ENCODE results near the gene KANK4.

The KANK4 gene

GRCh38 chr1:62307895-62308492 lies 11.2 kb downstream of the KANK4 start:
- no peak for TF ChIP-seq CTCF (conservative IDR thresholded peaks at IDR 0.05; ENCODE audit: low read depth, low read length)
- H3K4me3 ChIP-seq (ENCODE audit: low read depth, low read length), result no peak overlapping the region
- DNase-seq (ENCODE audit: low read depth), result no peak

GRCh38 chr1:62307446-62307845 lies 11.8 kb downstream of the KANK4 start:
- no peak overlapping the region for H3K4me3 ChIP-seq (ENCODE audit: low read depth, low read length)
- no peak for TF ChIP-seq CTCF (conservative IDR thresholded peaks at IDR 0.05; ENCODE audit: low read depth, low read length)
- DNase-seq (ENCODE audit: low read depth), result no peak

DNA sequence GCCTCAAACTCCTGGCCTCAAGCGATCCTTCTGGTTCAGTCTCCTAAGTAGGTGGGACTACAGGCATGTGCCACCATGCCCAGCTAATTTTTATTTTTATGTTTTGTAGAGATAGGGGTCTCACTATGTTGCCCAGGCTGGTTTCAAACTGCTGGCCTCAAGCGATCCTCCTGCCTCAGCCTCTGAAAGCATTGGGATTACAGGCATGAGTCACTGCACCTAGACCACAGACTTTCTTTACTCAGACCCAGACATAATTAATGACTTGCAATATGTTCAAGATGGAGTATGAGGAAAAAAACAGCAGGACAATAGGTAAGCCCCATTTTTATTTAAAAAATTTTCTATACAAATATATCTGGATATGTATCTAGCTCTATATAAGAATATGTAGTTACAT lies 13.2 kb downstream of the KANK4 start:
- no peak for DNase-seq (ENCODE audit: low read depth)

DNA sequence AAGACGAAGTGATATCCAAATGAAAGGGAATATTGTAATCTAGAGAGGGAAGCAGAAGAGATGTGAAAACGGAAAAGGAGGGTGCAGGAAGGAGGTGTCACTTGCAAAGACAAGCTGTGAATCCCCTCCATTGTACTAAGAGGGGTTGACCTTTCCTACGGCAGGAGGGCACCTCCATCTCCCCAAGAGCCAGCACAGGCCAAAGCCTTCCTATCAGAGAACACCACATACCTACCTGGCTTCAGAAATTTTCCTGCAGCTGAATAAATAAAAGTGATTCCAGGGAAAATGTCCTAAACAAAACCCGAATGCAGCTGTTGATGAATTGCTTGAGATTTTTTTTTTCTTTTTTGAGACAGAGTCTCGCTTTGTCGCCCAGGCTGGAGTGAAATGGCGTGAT lies 14.3 kb downstream of the KANK4 start:
- no peak for TF ChIP-seq CTCF (conservative IDR thresholded peaks at IDR 0.05; ENCODE audit: low read depth, low read length)
- DNase-seq (ENCODE audit: low read depth), result no peak
- no peak overlapping the region for H3K4me3 ChIP-seq (ENCODE audit: low read depth, low read length)

More for the DNA sequence above, 13.2 kb downstream of the KANK4 start:
- no peak for TF ChIP-seq CTCF (conservative IDR thresholded peaks at IDR 0.05; ENCODE audit: low read depth, low read length)
- H3K4me3 ChIP-seq (ENCODE audit: low read depth, low read length), result no peak overlapping the region

- no peak for DNase-seq (ENCODE audit: low read depth)
- no peak overlapping the region for H3K4me3 ChIP-seq (ENCODE audit: low read depth, low read length)
- no peak for TF ChIP-seq CTCF (conservative IDR thresholded peaks at IDR 0.05; ENCODE audit: low read depth, low read length)
Measured at GRCh38 chr1:62304515-62304914, 14.7 kb downstream of the KANK4 start.

DNA sequence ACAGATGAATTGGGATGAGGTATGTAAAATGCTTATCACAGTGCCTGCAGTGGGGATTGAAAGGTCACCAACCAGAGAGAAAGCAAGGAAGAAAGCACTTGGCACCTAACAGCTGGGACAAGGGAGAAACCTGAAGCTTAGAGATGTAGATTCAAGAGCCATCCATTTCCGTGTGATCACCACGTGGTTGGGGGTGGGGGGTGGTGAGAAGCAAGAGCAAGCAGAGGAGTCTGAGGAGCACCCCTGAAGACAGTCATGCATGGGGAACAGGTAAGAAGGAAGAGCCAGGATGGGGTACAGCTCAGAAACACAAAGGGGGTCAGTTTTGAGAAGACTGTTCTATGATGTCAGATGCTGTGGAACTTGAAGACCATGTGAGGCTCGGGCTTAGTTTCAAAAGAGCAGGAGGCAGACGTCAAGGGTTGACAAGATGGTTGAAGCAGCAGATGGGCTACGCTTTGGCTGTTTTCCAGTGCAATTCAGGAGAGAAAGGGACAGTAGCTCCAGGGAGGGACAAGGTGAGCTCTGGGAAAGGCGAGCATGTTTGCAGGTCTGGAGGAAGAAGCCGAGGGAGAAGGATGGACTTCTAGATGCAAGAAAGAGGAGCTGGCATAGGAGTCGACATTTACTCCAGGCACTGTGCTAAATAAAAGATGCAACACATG lies 17.4 kb downstream of the KANK4 start:
- no peak for TF ChIP-seq CTCF (conservative IDR thresholded peaks at IDR 0.05; ENCODE audit: low read depth, low read length)
- DNase-seq (ENCODE audit: low read depth), result no peak
- H3K4me3 ChIP-seq (ENCODE audit: low read depth, low read length), result no peak overlapping the region
